ENCODE results near the gene RAPH1. TPM values are rescaled to one million over a fixed set of nuclear protein-coding genes. Genes with fewer than 3 reads are reported as not detected.
A peak's percentile ranks its signal among the peaks of the same experiment; 100 is the strongest.
"Not testable (repeated sequence)": the region's sequence is repeated elsewhere in the genome, so short reads cannot be mapped to it uniquely, and the experiment has no call there.

Gene RAPH1
- total RNA-seq, 1 donor from 2014 or later = 13.8 TPM

GRCh38 chr2:203549406-203549805 lies 14.3 kb upstream of the RAPH1 start:
- intact Hi-C loops (cut with micrococcal nuclease) = no loop called here
- DNase-seq = no peak
- ATAC-seq = no peak

- DNase-seq = no peak
- ATAC-seq = no peak
- intact Hi-C loops (cut with micrococcal nuclease) = no loop called here
These were observed 13.8 kb upstream of the RAPH1 start for GRCh38 chr2:203548887-203549286.

GRCh38 chr2:203547356-203547755 lies 12.3 kb upstream of the RAPH1 start:
- DNase-seq = no peak
- intact Hi-C loops (cut with micrococcal nuclease) = no loop called here
- no peak for ATAC-seq

GRCh38 chr2:203544402-203544801 lies 9.3 kb upstream of the RAPH1 start:
- ATAC-seq (no peak), DNase-seq (no peak)
- intact Hi-C loops (cut with micrococcal nuclease) = no loop called here

- ATAC-seq = no peak
- DNase-seq = no peak
- intact Hi-C loops (cut with micrococcal nuclease) = no loop called here
These were observed 8.8 kb upstream of the RAPH1 start for GRCh38 chr2:203543898-203544328.

GRCh38 chr2:203540598-203540997 lies 5.5 kb upstream of the RAPH1 start:
- ATAC-seq; intact Hi-C loops (cut with micrococcal nuclease); DNase-seq: not testable (repeated sequence)

GRCh38 chr2:203538237-203538636 lies 3.1 kb upstream of the RAPH1 start:
- intact Hi-C loops (cut with micrococcal nuclease); ATAC-seq; DNase-seq: not testable (repeated sequence)

GRCh38 chr2:203536586-203536951 lies 1.5 kb upstream of the RAPH1 start:
- intact Hi-C loops (cut with micrococcal nuclease); ATAC-seq: not testable (repeated sequence)

GRCh38 chr2:203535784-203536585 lies 884 bp upstream of the RAPH1 start:
- DNase-seq (no peak), ATAC-seq (no peak)
- intact Hi-C loops (cut with micrococcal nuclease) = no loop called here

More at GRCh38 chr2:203536586-203536951, 1.5 kb upstream of the RAPH1 start:
- DNase-seq = not testable (repeated sequence)

GRCh38 chr2:203534621-203535077 lies 452 bp downstream of the RAPH1 start:
- DNase-seq (no peak), ATAC-seq (peak; percentile 51)
- intact Hi-C loops (cut with micrococcal nuclease) = no loop called here

GRCh38 chr2:203533676-203534591 lies 1.2 kb downstream of the RAPH1 start:
- intact Hi-C loops (cut with micrococcal nuclease) = no loop called here

GRCh38 chr2:203532957-203533658 lies 2.0 kb downstream of the RAPH1 start:
- ATAC-seq (no peak), DNase-seq (no peak)
- intact Hi-C loops (cut with micrococcal nuclease) = no loop called here

More at GRCh38 chr2:203533676-203534591, 1.2 kb downstream of the RAPH1 start:
- DNase-seq (no peak), ATAC-seq (no peak)

- no peak for DNase-seq
- intact Hi-C loops (cut with micrococcal nuclease) = no loop called here
- no peak for ATAC-seq
These were observed 7.4 kb downstream of the RAPH1 start for GRCh38 chr2:203527719-203528118.

- DNase-seq; intact Hi-C loops (cut with micrococcal nuclease); ATAC-seq: not testable (repeated sequence)
These were observed 21.8 kb downstream of the RAPH1 start for GRCh38 chr2:203513268-203513667.

- ATAC-seq (no peak), DNase-seq (no peak)
- intact Hi-C loops (cut with micrococcal nuclease) = no loop called here
These were observed 24.2 kb downstream of the RAPH1 start for GRCh38 chr2:203510941-203511305.

GRCh38 chr2:203510256-203510940 lies 24.7 kb downstream of the RAPH1 start:
- intact Hi-C loops (cut with micrococcal nuclease) = no loop called here
- ATAC-seq (no peak), DNase-seq (no peak)

- intact Hi-C loops (cut with micrococcal nuclease); DNase-seq: not testable (repeated sequence)
These were observed 31.6 kb downstream of the RAPH1 start for GRCh38 chr2:203503460-203503859.

GRCh38 chr2:203501873-203502272 lies 33.2 kb downstream of the RAPH1 start:
- intact Hi-C loops (cut with micrococcal nuclease) = no loop called here
- ATAC-seq (peak; percentile 24), DNase-seq (no peak)

More at GRCh38 chr2:203503460-203503859, 31.6 kb downstream of the RAPH1 start:
- ATAC-seq = not testable (repeated sequence)

GRCh38 chr2:203500951-203501350 lies 34.1 kb downstream of the RAPH1 start:
- intact Hi-C loops (cut with micrococcal nuclease) = no loop called here
- ATAC-seq (peak; percentile 32), DNase-seq (no peak)

All from left ventricle myocardium superior (tissue), 1 donor.